Keratinocyte (primary cell): ENCODE measurements around the gene CRYBA2. TPM values are rescaled to one million over a fixed set of nuclear protein-coding genes. Genes with fewer than 3 reads are reported as not detected.

Experiments used
- DNase-seq: peaks from one replicate; pipeline ENCODE4 v3.0.0-alpha.2; 2011; ENCODE audit warnings: low read depth, missing footprints, low spot score
- FAIRE-seq: peaks from 2 replicates; lab custom pipeline; 2011; peaks lifted over from hg19 to GRCh38; lab: Jason Lieb, UNC
- H2AFZ ChIP-seq: 2 replicates; pipeline ENCODE4 v1.6.0; 2012; ENCODE audit warnings: low read length, control low read depth, inconsistent platforms; ENCODE audit not compliant: control insufficient read depth
- H3K27ac ChIP-seq: 2 replicates; pipeline ENCODE4 v1.5.1; 2011; ENCODE audit warnings: low read length; ENCODE audit not compliant: control insufficient read depth, insufficient read depth
- H3K27me3 ChIP-seq: 3 replicates; pipeline ENCODE4 v1.6.0; 2011; ENCODE audit warnings: low read length; ENCODE audit not compliant: control insufficient read depth, insufficient read depth; ENCODE audit errors: extremely low read depth
- H3K36me3 ChIP-seq, 2 experiments: 2 replicates in 1 of 2; 3 replicates in 1 of 2; pipeline ENCODE4 v1.5.1; 2011; ENCODE audit warnings: low read length in 2 of 2, mild to moderate bottlenecking in 1 of 2; ENCODE audit not compliant: control insufficient read depth in 2 of 2, insufficient read depth in 2 of 2; ENCODE audit errors: extremely low read depth in 1 of 2
- H3K4me1 ChIP-seq: 3 replicates; pipeline ENCODE4 v1.5.1; 2011; ENCODE audit warnings: low read length; ENCODE audit not compliant: control insufficient read depth, insufficient read depth; ENCODE audit errors: extremely low read depth
- H3K4me2 ChIP-seq: 3 replicates; pipeline ENCODE4 v1.6.0; 2011; ENCODE audit warnings: low read depth, low read length; ENCODE audit not compliant: control insufficient read depth, insufficient read depth; ENCODE audit errors: extremely low read depth
- H3K4me3 ChIP-seq, 3 experiments: fragments of 200-600 bp in 1 of 3; sonication (generic) in 1 of 3; 2 replicates in 2 of 3; 3 replicates in 1 of 3; pipeline ENCODE4 v1.5.1; 2011 to 2016; ENCODE audit warnings: low read length in 3 of 3, mild to moderate bottlenecking in 3 of 3, control low read depth in 2 of 3, inconsistent platforms in 1 of 3, low read depth in 1 of 3, mixed read lengths in 1 of 3, mixed run types in 1 of 3, moderate library complexity in 1 of 3; ENCODE audit not compliant: control insufficient read depth in 2 of 3, insufficient read depth in 2 of 3; ENCODE audit errors: extremely low read depth in 1 of 3
- H3K79me2 ChIP-seq: 2 replicates; pipeline ENCODE4 v1.6.0; 2012; ENCODE audit warnings: low read length; ENCODE audit not compliant: control insufficient read depth, insufficient read depth
- H3K9ac ChIP-seq: 3 replicates; pipeline ENCODE4 v1.6.0; 2011; ENCODE audit warnings: low read length; ENCODE audit not compliant: control insufficient read depth, insufficient read depth; ENCODE audit errors: extremely low read depth
- H3K9me1 ChIP-seq: 3 replicates; pipeline ENCODE4 v1.6.0; 2011; ENCODE audit warnings: low read length; ENCODE audit not compliant: control insufficient read depth, insufficient read depth; ENCODE audit errors: extremely low read depth
- H3K9me3 ChIP-seq: 2 replicates; pipeline ENCODE4 v1.5.1; 2012; ENCODE audit warnings: low read depth, low read length; ENCODE audit not compliant: control insufficient read depth
- H4K20me1 ChIP-seq: 3 replicates; pipeline ENCODE4 v1.6.0; 2011; ENCODE audit warnings: low read length; ENCODE audit not compliant: control insufficient read depth, insufficient read depth; ENCODE audit errors: extremely low read depth
- CTCF ChIP-seq, 3 experiments: IDR thresholded peaks in 1 of 3; conservative IDR thresholded peaks in 1 of 3; optimal IDR thresholded peaks in 1 of 3; 2 replicates in 2 of 3; 3 replicates in 1 of 3; pipeline versions ENCODE3 to v1.5.1; 2011; ENCODE audit warnings: low read length in 3 of 3, mild to moderate bottlenecking in 3 of 3, moderate library complexity in 2 of 3, control low read depth in 1 of 3, inconsistent platforms in 1 of 3; ENCODE audit not compliant: insufficient read depth in 2 of 3; ENCODE audit errors: extremely low read depth in 1 of 3
- EZH2 ChIP-seq: IDR thresholded peaks from one replicate; pipeline ENCODE4 v1.6.1; 2012; ENCODE audit warnings: inconsistent platforms, mild to moderate bottlenecking, low read length, moderate library complexity
- dilution Hi-C: fragments of 300-500 bp; cut with MboI; formaldehyde crosslinking; loops from one replicate; pipeline ENCODE4 v1.7.0; 2020; ENCODE audit warnings: low sequenced_read_pairs; ENCODE audit not compliant: extremely low pct_ligation_motif_present
- polyA plus RNA-seq, 5 experiments: library from polyadenylated mRNA; depleted of rRNA in 3 of 5; stranded (reverse) in 3 of 5; stranded (forward) in 1 of 5; unstranded in 1 of 5; fragments of >200 nt; gene quantifications; 1 replicate in 1 of 5; 2 replicates in 3 of 5; 3 replicates in 1 of 5; pipeline versions ENCODE4 v1.2.1 to v1.2.3, GENCODE V29; 2011 to 2012; ENCODE audit warnings: missing spikeins in 2 of 5, low read depth in 1 of 5, low replicate concordance in 1 of 5

CRYBA2 gene
- polyA plus RNA-seq, 1 donor (not counting 4 experiments of a cell fraction or from before 2014, with no cell fraction given) = not detected

- H3K4me3 ChIP-seq = no peak overlapping the region
- no peaks in the 10 kb centered on the region for H3K4me1 ChIP-seq
- no peak for FAIRE-seq
- no peaks in the 10 kb centered on the region for H4K20me1 ChIP-seq
- no peak for TF ChIP-seq EZH2
- TF ChIP-seq CTCF (optimal IDR thresholded peaks at IDR 0.05 in 1 of 3, IDR thresholded peaks at IDR 0.05 in 1 of 3, conservative IDR thresholded peaks at IDR 0.05 in 1 of 3; ENCODE audit: extremely low read depth in 1 of 3, insufficient read depth in 2 of 3, low read length in 3 of 3) = no peak
- no peak overlapping the region for H3K9ac ChIP-seq
- no peaks in the 10 kb centered on the region for H3K9me3 ChIP-seq
- H3K4me2 ChIP-seq = no peak overlapping the region
- dilution Hi-C loops = no loop called here
- DNase-seq = no peak
- no peaks in the 10 kb centered on the region for H3K36me3 ChIP-seq
- no peaks in the 10 kb centered on the region for H3K79me2 ChIP-seq
- no peak overlapping the region for H3K27ac ChIP-seq
- no peaks in the 10 kb centered on the region for H3K9me1 ChIP-seq
- peaks cover 18% of the 10 kb centered on the region for H3K27me3 ChIP-seq
- H2AFZ ChIP-seq = no peak overlapping the region
Observed at GRCh38 chr2:219017201-219017931, 24.1 kb upstream of the CRYBA2 start.

- dilution Hi-C loops = no loop called here
- H3K4me2 ChIP-seq = no peak overlapping the region
- no peaks in the 10 kb centered on the region for H3K9me3 ChIP-seq
- no peaks in the 10 kb centered on the region for H4K20me1 ChIP-seq
- TF ChIP-seq EZH2 (no peak), CTCF (optimal IDR thresholded peaks at IDR 0.05 in 1 of 3, IDR thresholded peaks at IDR 0.05 in 1 of 3, conservative IDR thresholded peaks at IDR 0.05 in 1 of 3; ENCODE audit: extremely low read depth in 1 of 3, insufficient read depth in 2 of 3, low read length in 3 of 3) (no peak)
- no peaks in the 10 kb centered on the region for H3K36me3 ChIP-seq
- H3K9me1 ChIP-seq = no peaks in the 10 kb centered on the region
- H3K27ac ChIP-seq = no peak overlapping the region
- no peak overlapping the region for H2AFZ ChIP-seq
- no peak overlapping the region for H3K4me3 ChIP-seq
- H3K27me3 ChIP-seq = peaks cover 13% of the 10 kb centered on the region
- no peak for DNase-seq
- no peak overlapping the region for H3K9ac ChIP-seq
- no peak for FAIRE-seq
- no peaks in the 10 kb centered on the region for H3K79me2 ChIP-seq
- H3K4me1 ChIP-seq = no peaks in the 10 kb centered on the region
Observed at GRCh38 chr2:219016721-219017120, 23.5 kb upstream of the CRYBA2 start.
